Type B pancreatic cell (in vitro differentiated cells): ENCODE results near the gene DMD. TPM values are rescaled to one million over a fixed set of nuclear protein-coding genes. Genes with fewer than 3 reads are reported as not detected.

Experiments
- DNase-seq: peaks from one replicate; pipeline ENCODE4 v3.0.0; 2021; ENCODE audit warnings: mixed read lengths; ENCODE audit not compliant: unreplicated experiment; ENCODE audit errors: extremely low spot score
- H3K27ac Mint-ChIP-seq: 2 replicates; pipeline ENCODE4 v1.8.0; 2021; ENCODE audit warnings: mild to moderate bottlenecking, mixed read lengths
- H3K27me3 Mint-ChIP-seq: 2 replicates; pipeline ENCODE4 v1.8.0; 2021; ENCODE audit warnings: mixed read lengths
- H3K36me3 Mint-ChIP-seq: 2 replicates; pipeline ENCODE4 v1.8.0; 2021; ENCODE audit warnings: mixed read lengths
- H3K4me1 Mint-ChIP-seq: one replicate; pipeline ENCODE4 v1.8.0; 2021; ENCODE audit warnings: mixed read lengths; ENCODE audit not compliant: unreplicated experiment
- H3K4me3 Mint-ChIP-seq: 2 replicates; pipeline ENCODE4 v1.8.0; 2021; ENCODE audit warnings: mild to moderate bottlenecking, mixed read lengths
- H3K9me3 Mint-ChIP-seq: 2 replicates; pipeline ENCODE4 v1.8.0; 2021; ENCODE audit warnings: mixed read lengths
- CTCF ChIP-seq: fragments of 200-600 bp; sonication (generic); conservative IDR thresholded peaks from 2 replicates; pipeline ENCODE4 v1.5.0; 2021; ENCODE audit warnings: antibody characterized with exemption, mild to moderate bottlenecking
- total RNA-seq: library from RNA; stranded (reverse); gene quantifications from 2 replicates; pipeline ENCODE4 v1.2.1, GENCODE V29; 2021; ENCODE audit warnings: low replicate concordance

The DMD gene
- total RNA-seq, 1 donor from 2014 or later, result 57.1 TPM

GRCh38 chrX:32948130-32948529 is 263.2 kb downstream of the DMD start:
- no peaks in the 10 kb centered on the region for H3K4me1 Mint-ChIP-seq
- H3K27me3 Mint-ChIP-seq, result no peaks in the 10 kb centered on the region
- no peak for DNase-seq
- no peak overlapping the region for H3K4me3 Mint-ChIP-seq
- H3K9me3 Mint-ChIP-seq, result no peaks in the 10 kb centered on the region
- TF ChIP-seq CTCF, result no peak
- no peak overlapping the region for H3K27ac Mint-ChIP-seq
- no peaks in the 10 kb centered on the region for H3K36me3 Mint-ChIP-seq

DNA sequence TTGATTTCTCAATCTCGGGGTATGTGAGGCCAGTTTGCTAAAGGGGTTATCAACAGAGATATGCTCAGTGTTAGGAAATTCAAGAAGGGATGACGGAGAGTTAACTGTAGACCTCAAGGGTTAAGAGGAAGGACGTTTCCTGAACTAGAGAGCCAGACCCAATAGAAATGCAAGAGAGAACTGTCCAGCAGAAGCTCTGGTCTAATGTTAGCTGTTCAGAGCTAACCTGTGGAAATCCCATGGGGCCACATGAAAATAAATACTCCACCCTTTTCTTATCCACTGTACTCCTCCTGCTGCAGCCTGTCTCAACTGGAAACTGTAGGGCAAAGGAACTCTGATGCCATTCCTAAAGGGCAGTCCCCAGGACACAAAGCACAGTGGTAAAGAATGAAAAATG is 274.3 kb downstream of the DMD start:
- Mint-ChIP-seq H3K27ac (no peak overlapping the region), H3K27me3 (peaks cover 4% of the 10 kb centered on the region), H3K4me3 (no peak overlapping the region), H3K9me3 (no peaks in the 10 kb centered on the region), H3K36me3 (no peaks in the 10 kb centered on the region), H3K4me1 (no peaks in the 10 kb centered on the region)
- no peak for TF ChIP-seq CTCF
- no peak for DNase-seq

GRCh38 chrX:32933548-32933947 is 277.8 kb downstream of the DMD start:
- Mint-ChIP-seq H3K9me3 (no peaks in the 10 kb centered on the region), H3K27ac (no peak overlapping the region), H3K4me1 (no peaks in the 10 kb centered on the region), H3K36me3 (no peaks in the 10 kb centered on the region), H3K27me3 (peaks cover 4% of the 10 kb centered on the region), H3K4me3 (no peak overlapping the region)
- no peak for DNase-seq
- no peak for TF ChIP-seq CTCF

DNA sequence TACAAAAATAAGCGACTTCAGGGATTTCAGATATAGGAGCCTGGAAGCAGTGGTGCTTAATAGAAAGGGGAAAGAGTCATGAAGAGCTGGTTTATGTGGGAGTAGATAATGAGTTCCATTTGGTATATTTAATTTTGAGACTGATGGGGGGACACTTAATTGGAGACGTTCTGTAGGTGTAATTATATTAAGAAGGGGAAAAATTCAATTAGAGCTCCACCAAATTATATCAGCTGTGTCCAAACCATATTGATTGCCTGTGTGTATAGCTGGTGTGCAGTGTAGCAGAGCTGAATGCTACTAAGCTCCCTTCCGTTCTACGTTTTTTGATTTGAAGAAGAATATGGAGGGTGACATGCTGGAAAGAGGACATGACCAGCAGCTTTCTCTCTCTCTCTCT is 282.3 kb downstream of the DMD start:
- no peaks in the 10 kb centered on the region for H3K4me1 Mint-ChIP-seq
- no peaks in the 10 kb centered on the region for H3K36me3 Mint-ChIP-seq
- H3K4me3 Mint-ChIP-seq, result no peak overlapping the region
- peaks cover 4% of the 10 kb centered on the region for H3K27me3 Mint-ChIP-seq
- no peak for TF ChIP-seq CTCF
- no peak overlapping the region for H3K27ac Mint-ChIP-seq
- H3K9me3 Mint-ChIP-seq, result no peaks in the 10 kb centered on the region
- DNase-seq, result no peak

GRCh38 chrX:32896088-32896487 is 315.3 kb downstream of the DMD start:
- Mint-ChIP-seq H3K4me1 (no peaks in the 10 kb centered on the region), H3K36me3 (no peaks in the 10 kb centered on the region), H3K27me3 (no peaks in the 10 kb centered on the region), H3K4me3 (no peak overlapping the region), H3K9me3 (no peaks in the 10 kb centered on the region), H3K27ac (no peak overlapping the region)
- TF ChIP-seq CTCF, result no peak
- no peak for DNase-seq

- Mint-ChIP-seq H3K27ac (no peak overlapping the region), H3K9me3 (no peaks in the 10 kb centered on the region), H3K4me3 (no peak overlapping the region), H3K27me3 (no peaks in the 10 kb centered on the region), H3K36me3 (no peaks in the 10 kb centered on the region), H3K4me1 (no peaks in the 10 kb centered on the region)
- no peak for DNase-seq
- TF ChIP-seq CTCF, result no peak
Observed at GRCh38 chrX:32894679-32895078, 316.7 kb downstream of the DMD start.
